Astrocyte (in vitro differentiated cells and primary cell): Measurements from ENCODE around the gene TNFSF13B. TPM values are rescaled to one million over a fixed set of nuclear protein-coding genes. Genes with fewer than 3 reads are reported as not detected.

ENCODE experiments used
- DNase-seq: peaks from one replicate; pipeline ENCODE4 v3.0.0-alpha.2; 2010; ENCODE audit warnings: low read depth
- FAIRE-seq: peaks from 2 replicates; lab custom pipeline; 2011; peaks lifted over from hg19 to GRCh38; lab: Jason Lieb, UNC
- H2AFZ ChIP-seq: 2 replicates; pipeline ENCODE4 v1.6.0; 2012; ENCODE audit warnings: low read depth, low read length, inconsistent platforms
- H3K27ac ChIP-seq: 2 replicates; pipeline ENCODE4 v1.5.1; 2011; ENCODE audit warnings: low read depth, low read length, inconsistent platforms
- H3K27me3 ChIP-seq: 2 replicates; pipeline ENCODE4 v1.6.0; 2011; ENCODE audit warnings: low read length, inconsistent platforms; ENCODE audit not compliant: insufficient read depth
- H3K36me3 ChIP-seq: 2 replicates; pipeline ENCODE4 v1.5.1; 2011; ENCODE audit warnings: low read length, inconsistent platforms; ENCODE audit not compliant: insufficient read depth
- H3K4me1 ChIP-seq: 2 replicates; pipeline ENCODE4 v1.5.1; 2011; ENCODE audit warnings: low read length, inconsistent platforms; ENCODE audit not compliant: insufficient read depth
- H3K4me2 ChIP-seq: 2 replicates; pipeline ENCODE4 v1.6.0; 2012; ENCODE audit warnings: low read length, inconsistent platforms
- H3K4me3 ChIP-seq: 2 replicates; pipeline ENCODE4 v1.5.1; 2011; ENCODE audit warnings: low read depth, mild to moderate bottlenecking, low read length, inconsistent platforms; ENCODE audit not compliant: insufficient read depth
- H3K79me2 ChIP-seq: 2 replicates; pipeline ENCODE4 v1.6.0; 2012; ENCODE audit warnings: mild to moderate bottlenecking, low read length, inconsistent platforms; ENCODE audit not compliant: insufficient read depth
- H3K9ac ChIP-seq: 2 replicates; pipeline ENCODE4 v1.6.0; 2012; ENCODE audit warnings: mild to moderate bottlenecking, low read length, inconsistent platforms
- H3K9me3 ChIP-seq: 2 replicates; pipeline ENCODE4 v1.5.1; 2012; ENCODE audit warnings: low read depth, mild to moderate bottlenecking, low read length, inconsistent platforms; ENCODE audit not compliant: insufficient read depth
- H4K20me1 ChIP-seq: 2 replicates; pipeline ENCODE4 v1.6.0; 2012; ENCODE audit warnings: low read length, inconsistent platforms; ENCODE audit not compliant: insufficient read depth
- H3K27ac Mint-ChIP-seq: one replicate; pipeline ENCODE4 v1.8.0; 2021; ENCODE audit warnings: mild to moderate bottlenecking, mixed read lengths; ENCODE audit not compliant: unreplicated experiment
- H3K27me3 Mint-ChIP-seq: one replicate; pipeline ENCODE4 v1.8.0; 2021; ENCODE audit warnings: low read depth, mixed read lengths; ENCODE audit not compliant: unreplicated experiment
- H3K36me3 Mint-ChIP-seq: one replicate; pipeline ENCODE4 v1.8.0; 2021; ENCODE audit warnings: low read depth, mixed read lengths; ENCODE audit not compliant: unreplicated experiment
- H3K4me1 Mint-ChIP-seq: one replicate; pipeline ENCODE4 v1.8.0; 2021; ENCODE audit warnings: low read depth, mixed read lengths; ENCODE audit not compliant: unreplicated experiment
- H3K4me3 Mint-ChIP-seq: one replicate; pipeline ENCODE4 v1.8.0; 2021; ENCODE audit warnings: mild to moderate bottlenecking, moderate library complexity, mixed read lengths; ENCODE audit not compliant: unreplicated experiment
- H3K9me3 Mint-ChIP-seq: one replicate; pipeline ENCODE4 v1.8.0; 2021; ENCODE audit warnings: mild to moderate bottlenecking, mixed read lengths; ENCODE audit not compliant: unreplicated experiment
- CTCF ChIP-seq: IDR thresholded peaks from 2 replicates; pipeline ENCODE4 v1.5.1; 2011; ENCODE audit warnings: low read depth, mild to moderate bottlenecking, inconsistent platforms, low read length, moderate library complexity; ENCODE audit not compliant: insufficient read depth
- EZH2 ChIP-seq: IDR thresholded peaks from 2 replicates; pipeline ENCODE4 v1.6.1; 2012; ENCODE audit warnings: mild to moderate bottlenecking, low read length, inconsistent platforms; ENCODE audit not compliant: insufficient read depth
- total RNA-seq: library from RNA; stranded (reverse); gene quantifications from 2 replicates; pipeline ENCODE4 v1.2.1, GENCODE V29; 2021

Gene TNFSF13B
- total RNA-seq, 1 donor from 2014 or later: 1.7 TPM

- Histone ChIP-seq H3K4me3 (no peak overlapping the region), H3K79me2 (no peaks in the 10 kb centered on the region), H3K27me3 (peaks cover 4% of the 10 kb centered on the region), H3K27ac (no peak overlapping the region), H3K36me3 (no peaks in the 10 kb centered on the region), H4K20me1 (no peaks in the 10 kb centered on the region), H2AFZ (no peak overlapping the region), H3K4me2 (no peak overlapping the region), H3K9ac (no peak overlapping the region), H3K4me1 (no peaks in the 10 kb centered on the region), H3K9me3 (no peaks in the 10 kb centered on the region)
- TF ChIP-seq EZH2 (no peak), CTCF (no peak)
- Mint-ChIP-seq H3K27ac (no peak overlapping the region), H3K27me3 (peaks cover 1% of the 10 kb centered on the region), H3K9me3 (no peaks in the 10 kb centered on the region), H3K4me3 (no peak overlapping the region), H3K4me1 (no peaks in the 10 kb centered on the region), H3K36me3 (no peaks in the 10 kb centered on the region)
- no peak for FAIRE-seq
- no peak for DNase-seq
These were observed 56.8 kb downstream of the TNFSF13B start for GRCh38 chr13:108326309-108326708.

DNA sequence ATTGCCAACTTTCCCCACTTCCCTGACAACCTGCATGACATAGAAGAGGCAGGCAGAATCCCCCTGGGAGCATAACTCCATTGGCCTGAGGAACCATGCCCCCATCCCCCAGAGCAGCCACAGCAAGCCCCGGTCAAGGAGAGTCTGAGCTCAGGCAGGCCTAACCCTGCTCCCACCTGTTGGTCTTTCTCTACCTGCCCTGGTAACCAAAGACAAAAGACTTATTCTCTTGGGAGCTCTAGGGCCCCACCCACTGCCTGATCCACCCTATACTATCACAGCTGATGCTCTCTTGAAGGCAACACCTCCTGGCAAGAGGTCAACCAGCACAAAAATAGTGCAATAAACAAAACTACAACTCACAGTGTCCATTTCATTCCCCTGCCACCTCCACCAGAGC lies 59.3 kb downstream of the TNFSF13B start:
- FAIRE-seq: no peak
- Mint-ChIP-seq H3K27me3 (no peaks in the 10 kb centered on the region), H3K9me3 (no peaks in the 10 kb centered on the region)

More for the DNA sequence above, 59.3 kb downstream of the TNFSF13B start:
- Histone ChIP-seq H3K4me2 (no peak overlapping the region), H3K4me1 (no peaks in the 10 kb centered on the region), H4K20me1 (no peaks in the 10 kb centered on the region), H3K27ac (no peak overlapping the region), H3K79me2 (no peaks in the 10 kb centered on the region), H3K4me3 (no peak overlapping the region), H2AFZ (no peak overlapping the region), H3K9me3 (no peaks in the 10 kb centered on the region), H3K9ac (no peak overlapping the region), H3K36me3 (no peaks in the 10 kb centered on the region), H3K27me3 (peaks cover 2% of the 10 kb centered on the region)
- Mint-ChIP-seq H3K4me3 (no peak overlapping the region), H3K36me3 (no peaks in the 10 kb centered on the region), H3K4me1 (no peaks in the 10 kb centered on the region), H3K27ac (no peak overlapping the region)
- DNase-seq: no peak
- TF ChIP-seq EZH2 (no peak), CTCF (no peak)
